Natural killer cell (primary cell): ENCODE measurements around the gene ATP11A. TPM values are rescaled to one million over a fixed set of nuclear protein-coding genes. Genes with fewer than 3 reads are reported as not detected.

Experiments used
- ATAC-seq, 3 donors: fragments of 150-1000 bp in 2 of 3; fragments of 200-7000 bp in 1 of 3; cut with Tn5 transposase; 1 replicate in 1 of 3; 2 replicates in 2 of 3; pipeline ENCODE4 v1.10.0; 2021; ENCODE audit warnings: mild to moderate bottlenecking in 2 of 3, moderate library complexity in 2 of 3
- DNase-seq, 2 donors: peaks; one replicate each; pipeline versions ENCODE4 v3.0.0 to v3.0.0-alpha.2; 2013 to 2021; ENCODE audit warnings: mixed read lengths in 1 of 2
- H3K27ac ChIP-seq: one replicate; pipeline ENCODE4 v1.5.1; 2013; ENCODE audit warnings: mild to moderate bottlenecking, low read length
- H3K27me3 ChIP-seq: one replicate; pipeline ENCODE4 v1.6.1; 2013; ENCODE audit warnings: low read length; ENCODE audit not compliant: control insufficient read depth, insufficient read depth
- H3K36me3 ChIP-seq: one replicate; pipeline ENCODE4 v1.6.1; 2013; ENCODE audit warnings: low read length; ENCODE audit not compliant: control insufficient read depth, insufficient read depth
- H3K4me1 ChIP-seq: one replicate; pipeline ENCODE4 v1.6.1; 2013; ENCODE audit warnings: low read length; ENCODE audit not compliant: control insufficient read depth, insufficient read depth
- H3K4me3 ChIP-seq: one replicate; pipeline ENCODE4 v1.5.1; 2013; ENCODE audit warnings: low read length
- H3K9me3 ChIP-seq: one replicate; pipeline ENCODE4 v1.6.1; 2013; ENCODE audit warnings: low read length; ENCODE audit not compliant: control insufficient read depth, insufficient read depth
- H3K27ac Mint-ChIP-seq, 2 donors: one replicate each; pipeline ENCODE4 v1.8.0; 2022; ENCODE audit warnings: mild to moderate bottlenecking in 2 of 2, mixed read lengths in 2 of 2, moderate library complexity in 1 of 2
- H3K27me3 Mint-ChIP-seq, 2 donors: one replicate each; pipeline ENCODE4 v1.8.0; 2022; ENCODE audit warnings: low read depth in 2 of 2, mixed read lengths in 2 of 2
- H3K36me3 Mint-ChIP-seq: one replicate; pipeline ENCODE4 v1.8.0; 2022; ENCODE audit warnings: mixed read lengths
- H3K4me1 Mint-ChIP-seq, 2 donors: one replicate each; pipeline ENCODE4 v1.8.0; 2022; ENCODE audit warnings: mixed read lengths in 2 of 2
- H3K4me3 Mint-ChIP-seq: one replicate; pipeline ENCODE4 v1.8.0; 2022; ENCODE audit warnings: mild to moderate bottlenecking, moderate library complexity, mixed read lengths
- H3K9me3 Mint-ChIP-seq, 2 donors: one replicate each; pipeline ENCODE4 v1.8.0; 2022; ENCODE audit warnings: mixed read lengths in 2 of 2
- WGBS: methylation state at CpG from one replicate; pipeline ENCODE4 v1.1.7; 2013; ENCODE audit warnings: missing lambda C conversion rate; ENCODE audit not compliant: insufficient coverage; 5-methylcytosine and 5-hydroxymethylcytosine counted together
- intact Hi-C: fragments of 100-400 bp; cut with micrococcal nuclease; formaldehyde crosslinking; loops from one replicate; pipeline ENCODE4 v1.14.2; 2022
- total RNA-seq, 4 donors: library from RNA; stranded (reverse); fragments of 120-200 nt in 1 of 4; gene quantifications; one replicate each; pipeline versions ENCODE4 v1.2.3 to v1.2.4, GENCODE V29; 2013 to 2022
- TF ChIP-seq, protein P1 (sequence below): fragments of 200-600 bp; IDR thresholded peaks from one replicate; pipeline ENCODE4 v1.8.0; 2022; ENCODE audit warnings: antibody characterized with exemption

Gene ATP11A
- total RNA-seq, 3 donors from 2014 or later (not counting 1 experiment from before 2014, with no cell fraction given) = 47.1 to 68.6 (median 50.7) TPM

DNA sequence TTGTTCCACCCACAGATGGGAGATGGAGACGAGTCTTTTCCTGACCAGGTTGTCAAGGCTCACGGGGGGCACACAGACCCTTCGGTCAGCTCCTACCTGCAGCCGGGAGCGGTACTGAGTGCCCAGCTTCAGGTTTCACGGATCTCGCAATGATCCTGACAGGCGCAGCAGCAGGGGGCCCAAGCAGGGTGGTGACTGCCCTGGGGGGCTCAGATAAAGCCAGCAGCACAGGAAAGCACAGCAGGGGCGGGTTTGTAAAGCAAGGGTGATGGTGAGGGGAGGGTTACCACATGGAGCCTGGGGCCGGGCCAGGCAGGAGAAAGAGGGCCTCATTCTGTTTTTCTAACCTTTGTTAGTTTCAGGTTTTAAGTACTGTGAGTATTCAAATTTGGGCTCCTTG, 41.7 kb upstream of the ATP11A start:
- Mint-ChIP-seq H3K27me3 (peaks cover 6 to 12% of the 10 kb centered on the region in 2 donors), H3K4me3 (no peak overlapping the region), H3K36me3 (no peaks in the 10 kb centered on the region), H3K9me3 (no peaks in the 10 kb centered on the region), H3K27ac (no peak overlapping the region), H3K4me1 (no peaks in the 10 kb centered on the region)
- Histone ChIP-seq H3K9me3 (no peaks in the 10 kb centered on the region), H3K4me3 (no peak overlapping the region), H3K4me1 (no peaks in the 10 kb centered on the region), H3K27me3 (no peaks in the 10 kb centered on the region), H3K36me3 (no peaks in the 10 kb centered on the region), H3K27ac (no peak overlapping the region)
- DNase-seq = no peak
- TF ChIP-seq, protein P1, sequence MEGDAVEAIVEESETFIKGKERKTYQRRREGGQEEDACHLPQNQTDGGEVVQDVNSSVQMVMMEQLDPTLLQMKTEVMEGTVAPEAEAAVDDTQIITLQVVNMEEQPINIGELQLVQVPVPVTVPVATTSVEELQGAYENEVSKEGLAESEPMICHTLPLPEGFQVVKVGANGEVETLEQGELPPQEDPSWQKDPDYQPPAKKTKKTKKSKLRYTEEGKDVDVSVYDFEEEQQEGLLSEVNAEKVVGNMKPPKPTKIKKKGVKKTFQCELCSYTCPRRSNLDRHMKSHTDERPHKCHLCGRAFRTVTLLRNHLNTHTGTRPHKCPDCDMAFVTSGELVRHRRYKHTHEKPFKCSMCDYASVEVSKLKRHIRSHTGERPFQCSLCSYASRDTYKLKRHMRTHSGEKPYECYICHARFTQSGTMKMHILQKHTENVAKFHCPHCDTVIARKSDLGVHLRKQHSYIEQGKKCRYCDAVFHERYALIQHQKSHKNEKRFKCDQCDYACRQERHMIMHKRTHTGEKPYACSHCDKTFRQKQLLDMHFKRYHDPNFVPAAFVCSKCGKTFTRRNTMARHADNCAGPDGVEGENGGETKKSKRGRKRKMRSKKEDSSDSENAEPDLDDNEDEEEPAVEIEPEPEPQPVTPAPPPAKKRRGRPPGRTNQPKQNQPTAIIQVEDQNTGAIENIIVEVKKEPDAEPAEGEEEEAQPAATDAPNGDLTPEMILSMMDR = no peak
- WGBS = 90% methylated on average over 10 of the region's 10 CpGs
- intact Hi-C loops = no loop called here
- ATAC-seq = no peak

DNA sequence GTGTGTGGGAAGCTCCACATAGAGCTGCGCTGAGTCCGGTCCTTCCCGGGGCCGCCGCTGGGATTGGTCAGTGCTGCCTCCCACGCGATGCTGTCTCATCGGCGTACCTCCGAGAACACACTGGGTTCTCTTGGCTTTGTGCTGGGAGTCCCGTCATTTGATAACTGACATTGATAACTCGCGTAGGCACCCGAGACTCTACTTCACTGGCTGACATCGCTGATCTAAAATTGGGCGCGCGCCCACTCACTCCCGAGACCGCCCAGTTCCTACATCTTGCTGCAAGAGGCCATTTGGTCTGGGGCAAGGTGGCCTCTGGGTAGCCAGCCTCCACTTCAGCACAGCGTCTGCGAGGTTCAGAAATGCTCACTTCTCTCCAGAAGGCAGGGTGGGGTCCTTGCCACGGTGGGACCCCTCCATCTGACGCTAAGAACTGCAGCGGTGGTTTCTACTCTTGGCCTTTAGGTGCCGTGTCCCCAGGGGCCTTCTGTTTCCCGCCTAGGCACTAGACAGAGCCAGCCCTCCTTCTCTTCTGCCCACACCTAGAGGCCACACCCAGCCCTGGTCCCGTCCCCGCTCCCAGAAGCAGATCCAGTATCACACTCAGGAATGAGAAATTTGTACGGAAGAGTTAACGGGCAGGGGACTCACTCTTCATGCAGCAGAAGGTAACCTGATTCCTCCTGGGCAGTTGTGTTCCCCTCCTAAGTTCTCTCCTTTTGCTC, 40.7 kb upstream of the ATP11A start:
- Mint-ChIP-seq H3K4me1 (no peaks in the 10 kb centered on the region), H3K27me3 (peaks cover 7 to 18% of the 10 kb centered on the region in 2 donors), H3K36me3 (no peaks in the 10 kb centered on the region), H3K9me3 (no peaks in the 10 kb centered on the region), H3K4me3 (no peak overlapping the region), H3K27ac (no peak overlapping the region)
- DNase-seq = no peak
- ATAC-seq = no peak
- TF ChIP-seq, protein P1 = no peak
- Histone ChIP-seq H3K27me3 (no peaks in the 10 kb centered on the region), H3K36me3 (no peaks in the 10 kb centered on the region), H3K27ac (no peak overlapping the region), H3K4me1 (no peaks in the 10 kb centered on the region), H3K9me3 (no peaks in the 10 kb centered on the region), H3K4me3 (no peak overlapping the region)
- 94% methylated on average over 31 of the region's 31 CpGs for WGBS
- intact Hi-C loops = no loop called here

DNA sequence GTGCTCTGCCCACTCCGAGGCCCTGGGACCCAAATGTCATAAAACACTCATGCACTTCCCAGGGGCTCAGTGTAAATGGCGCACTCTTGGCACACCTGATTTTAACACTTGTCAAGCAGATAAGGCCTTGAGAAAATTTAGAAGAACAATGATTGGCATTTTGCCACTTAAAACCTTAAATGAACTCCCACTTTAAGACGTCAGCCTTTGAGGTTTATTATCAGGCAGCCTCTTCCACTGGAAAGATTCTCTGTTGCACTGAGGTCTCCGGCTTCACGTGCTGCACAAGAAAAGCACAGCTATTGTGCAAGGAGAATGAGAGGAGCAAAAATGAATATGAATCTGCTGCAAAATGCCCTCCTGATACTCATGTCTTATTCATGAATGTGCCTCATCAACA, 38.5 kb upstream of the ATP11A start:
- no peaks in the 10 kb centered on the region for H3K4me1 ChIP-seq
- Mint-ChIP-seq H3K27ac (no peak overlapping the region), H3K9me3 (no peaks in the 10 kb centered on the region)

More for the DNA sequence above, 38.5 kb upstream of the ATP11A start:
- Histone ChIP-seq H3K36me3 (no peaks in the 10 kb centered on the region), H3K27ac (no peak overlapping the region), H3K4me3 (no peak overlapping the region), H3K27me3 (no peaks in the 10 kb centered on the region), H3K9me3 (no peaks in the 10 kb centered on the region)
- ATAC-seq (no peak), DNase-seq (no peak)
- intact Hi-C loops = no loop called here
- TF ChIP-seq, protein P1 = no peak
- H3K27me3 Mint-ChIP-seq = peaks cover 7 to 18% of the 10 kb centered on the region in 2 donors
- no peaks in the 10 kb centered on the region for H3K4me1 Mint-ChIP-seq
- 75% methylated on average over 5 of the region's 5 CpGs for WGBS
- H3K36me3 Mint-ChIP-seq = no peaks in the 10 kb centered on the region
- H3K4me3 Mint-ChIP-seq = no peak overlapping the region
